Sigmoid colon (tissue), 4 donors: Measurements from ENCODE around the gene CD2BP2.
"Not testable (repeated sequence)": the region's sequence is repeated elsewhere in the genome, so short reads cannot be mapped to it uniquely, and the experiment has no call there.

Source experiments
- EP300 ChIP-seq, 4 donors: sonication (generic); formaldehyde crosslinking; IDR thresholded peaks; one replicate each; pipeline ENCODE4 v1.6.1; 2017; ENCODE audit warnings: antibody characterized with exemption in 4 of 4
- POLR2A ChIP-seq, 2 donors: fragments of 450-650 bp; IDR thresholded peaks; one replicate each; pipeline ENCODE4 v1.6.1; 2016; ENCODE audit warnings: antibody characterized with exemption in 2 of 2, mild to moderate bottlenecking in 2 of 2, moderate library complexity in 2 of 2
- POLR2AphosphoS5 ChIP-seq, 4 donors: sonication (generic); formaldehyde crosslinking; IDR thresholded peaks; one replicate each; pipeline ENCODE4 v1.6.1; 2017; ENCODE audit warnings: antibody characterized with exemption in 4 of 4

GRCh38 chr16:30338715-30339114 lies 16.4 kb downstream of the CD2BP2 start:
- not testable (repeated sequence) for TF ChIP-seq EP300, POLR2AphosphoS5, POLR2A (IDR thresholded peaks at IDR 0.05)
